ENCODE data around the gene CWF19L2.

DNA sequence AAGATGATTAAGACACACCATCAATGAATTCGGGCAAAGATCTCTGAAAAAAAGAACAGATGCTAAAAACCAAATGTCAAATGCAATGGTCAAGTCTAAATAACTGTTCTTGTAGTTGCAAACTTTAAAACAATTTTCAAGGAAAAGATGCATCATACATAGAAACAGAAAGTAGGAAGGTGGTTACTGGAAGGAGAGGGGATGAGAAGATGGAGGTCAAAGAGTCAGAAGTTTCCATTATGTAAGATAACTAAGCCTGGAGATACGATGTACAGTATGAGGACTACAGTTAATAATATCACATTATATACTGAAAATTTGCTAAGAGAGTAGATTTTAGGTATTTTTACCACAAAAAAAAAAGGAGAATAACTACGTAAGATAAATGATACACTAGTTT lies 27.1 kb downstream of the CWF19L2 start:
- TF ChIP-seq, protein P1, sequence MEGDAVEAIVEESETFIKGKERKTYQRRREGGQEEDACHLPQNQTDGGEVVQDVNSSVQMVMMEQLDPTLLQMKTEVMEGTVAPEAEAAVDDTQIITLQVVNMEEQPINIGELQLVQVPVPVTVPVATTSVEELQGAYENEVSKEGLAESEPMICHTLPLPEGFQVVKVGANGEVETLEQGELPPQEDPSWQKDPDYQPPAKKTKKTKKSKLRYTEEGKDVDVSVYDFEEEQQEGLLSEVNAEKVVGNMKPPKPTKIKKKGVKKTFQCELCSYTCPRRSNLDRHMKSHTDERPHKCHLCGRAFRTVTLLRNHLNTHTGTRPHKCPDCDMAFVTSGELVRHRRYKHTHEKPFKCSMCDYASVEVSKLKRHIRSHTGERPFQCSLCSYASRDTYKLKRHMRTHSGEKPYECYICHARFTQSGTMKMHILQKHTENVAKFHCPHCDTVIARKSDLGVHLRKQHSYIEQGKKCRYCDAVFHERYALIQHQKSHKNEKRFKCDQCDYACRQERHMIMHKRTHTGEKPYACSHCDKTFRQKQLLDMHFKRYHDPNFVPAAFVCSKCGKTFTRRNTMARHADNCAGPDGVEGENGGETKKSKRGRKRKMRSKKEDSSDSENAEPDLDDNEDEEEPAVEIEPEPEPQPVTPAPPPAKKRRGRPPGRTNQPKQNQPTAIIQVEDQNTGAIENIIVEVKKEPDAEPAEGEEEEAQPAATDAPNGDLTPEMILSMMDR (IDR thresholded peaks at IDR 0.05): no peak
- no peak for TF ChIP-seq POLR2A (IDR thresholded peaks at IDR 0.05)
